Dermis microvascular lymphatic vessel endothelial cell (primary cell): ENCODE measurements around the gene CPD. TPM values are rescaled to one million over a fixed set of nuclear protein-coding genes. Genes with fewer than 3 reads are reported as not detected.
"Not testable (repeated sequence)": the region's sequence is repeated elsewhere in the genome, so short reads cannot be mapped to it uniquely, and the experiment has no call there.

Experiments used
- DNase-seq, 2 donors: peaks; one replicate each; pipeline versions ENCODE4 v3.0.0 to v3.0.0-alpha.2; 2010; ENCODE audit warnings: low read depth in 2 of 2
- total RNA-seq: library from RNA; depleted of rRNA; stranded (reverse); fragments of >200 nt; gene quantifications from 2 replicates; pipeline ENCODE4 v1.2.1, GENCODE V29; 2014

CPD gene
- total RNA-seq, result 160 and 164 TPM in 2 replicates

DNA sequence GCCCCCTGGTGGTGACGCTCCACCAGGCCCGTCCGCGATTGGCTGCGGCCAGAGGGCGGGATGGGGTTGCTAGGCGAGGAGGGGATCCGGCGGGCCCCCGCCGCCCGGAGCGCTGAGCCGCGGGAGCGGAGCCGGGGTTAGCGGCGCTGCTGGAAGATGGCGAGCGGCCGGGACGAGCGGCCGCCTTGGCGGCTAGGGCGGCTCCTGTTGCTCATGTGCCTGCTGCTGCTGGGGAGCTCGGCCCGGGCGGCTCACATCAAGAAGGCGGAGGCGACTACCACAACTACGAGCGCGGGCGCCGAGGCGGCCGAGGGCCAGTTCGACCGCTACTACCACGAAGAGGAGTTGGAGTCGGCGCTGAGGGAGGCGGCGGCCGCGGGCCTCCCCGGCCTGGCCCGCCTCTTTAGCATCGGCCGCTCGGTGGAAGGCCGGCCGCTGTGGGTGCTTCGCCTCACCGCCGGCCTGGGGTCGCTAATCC, at the start of gene CPD:
CPD (plus strand) TSS at position 103 of the 478 bp plus-strand sequence; CDS start at position 157, 54 bp downstream.
- peak; percentile 81 to 94 for DNase-seq

DNA sequence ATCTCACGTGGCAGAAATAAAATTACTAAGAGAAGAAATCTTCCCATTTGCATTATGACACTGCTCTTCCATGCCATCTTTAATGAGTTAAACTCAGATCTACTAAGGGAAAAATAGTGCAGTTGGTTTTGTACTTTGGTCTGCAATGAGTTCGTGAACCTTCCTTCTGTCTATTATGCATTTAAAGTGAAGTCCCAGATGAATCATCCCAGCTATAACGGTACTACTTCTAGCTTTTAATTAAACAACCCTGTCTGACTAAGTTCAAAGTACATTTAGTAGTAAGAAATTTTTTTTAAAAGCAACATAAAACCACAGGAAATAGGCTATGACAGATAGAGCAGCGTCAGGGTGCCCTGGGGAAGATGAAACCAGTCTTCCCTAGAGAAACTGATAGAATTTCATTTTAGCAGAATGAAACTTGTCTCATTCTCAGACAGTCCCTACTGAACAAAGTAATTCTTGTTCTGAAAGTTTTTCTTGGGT, 46.6 kb upstream of the CPD start:
- DNase-seq, result peak in 1 of 2 donors; percentile 5

DNA sequence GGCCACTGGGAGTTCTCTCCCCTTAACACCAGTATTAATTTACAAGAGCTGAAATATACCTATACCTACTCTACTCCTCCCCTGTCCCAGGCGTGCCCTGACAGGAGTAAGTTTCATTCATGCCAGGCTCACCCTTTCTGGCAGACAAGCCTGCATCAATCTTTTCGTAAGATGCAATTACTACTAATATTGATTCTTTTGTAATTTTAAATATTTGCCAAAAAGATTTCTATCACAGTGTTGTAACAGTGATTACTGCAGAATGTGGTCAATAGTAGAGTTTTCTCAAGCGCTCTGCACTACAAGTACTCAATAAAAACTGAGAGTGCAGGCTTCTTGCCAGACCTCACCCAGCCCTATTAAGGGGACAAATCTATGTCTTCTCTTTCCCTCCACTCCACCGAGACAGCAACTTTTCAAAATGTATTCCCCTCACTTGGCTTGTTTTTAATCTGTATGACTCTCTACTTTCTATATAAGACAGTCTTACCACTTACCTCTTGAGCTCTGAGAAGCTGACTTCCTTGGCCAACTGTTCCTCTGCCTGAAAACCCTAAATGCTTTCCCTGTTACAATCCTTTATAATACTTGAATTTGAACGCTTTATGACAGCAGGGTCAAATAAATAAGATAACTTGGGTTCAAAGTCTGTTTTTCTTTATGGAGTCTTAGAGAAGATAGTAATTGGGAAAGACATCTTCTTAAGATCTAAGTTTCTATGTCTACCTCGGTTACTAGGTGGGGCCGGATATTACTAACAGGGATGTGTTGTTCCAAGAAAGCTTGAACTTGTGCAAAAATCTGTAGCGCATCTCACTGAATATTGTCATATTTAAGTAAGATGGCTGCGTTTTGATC, 45.0 kb upstream of the CPD start, which contains the start of gene TMIGD1:
TMIGD1 (minus strand) TSS at position 555 of the 858 bp plus-strand sequence. CDS start 1,924 bp downstream, outside the sequence.
- DNase-seq, result no peak

- DNase-seq, result no peak
Measured at GRCh38 chr17:30334421-30334820, 44.3 kb upstream of the CPD start.

DNA sequence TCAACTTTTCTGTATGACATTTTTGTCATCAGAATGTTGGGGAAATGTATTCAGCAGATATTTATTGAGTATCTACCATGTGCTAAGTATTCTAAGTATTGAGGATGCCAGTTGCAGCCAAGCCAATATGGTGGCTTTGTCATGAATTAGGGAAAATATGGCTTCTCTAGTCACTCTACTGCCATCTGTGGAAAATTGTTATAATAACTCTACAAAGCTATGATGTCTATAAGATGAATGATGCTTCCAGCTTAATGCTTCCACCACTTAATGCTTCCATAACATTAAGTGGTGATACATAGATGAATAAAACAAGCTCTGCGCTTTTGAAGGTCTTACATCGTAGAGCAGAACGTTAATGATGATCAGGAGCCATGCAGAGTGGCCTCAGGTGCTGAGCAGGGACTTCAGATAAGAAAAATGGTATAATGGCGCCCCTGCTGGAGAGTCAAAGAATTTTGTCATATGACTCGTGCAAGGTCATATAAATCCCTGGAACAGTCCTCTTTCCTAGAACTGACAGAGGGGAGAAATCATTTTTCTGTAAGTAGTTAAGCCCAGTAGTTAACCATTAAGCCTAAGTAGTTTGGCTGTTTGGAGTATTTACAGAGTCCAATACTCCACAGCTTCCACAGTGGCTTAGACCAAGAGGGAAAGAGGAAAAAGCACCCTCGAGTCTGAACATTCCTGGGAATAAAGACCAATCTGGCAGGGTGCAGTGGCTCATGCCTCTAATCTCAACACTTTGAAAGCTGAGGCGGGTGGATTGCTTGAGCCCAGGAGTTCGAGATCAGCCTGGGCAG, 42.2 kb upstream of the CPD start:
- peak; percentile 55 to 74 for DNase-seq

GRCh38 chr17:30337393-30337999, 41.2 kb upstream of the CPD start:
- DNase-seq, result peak in 1 of 2 donors; percentile 48

DNA sequence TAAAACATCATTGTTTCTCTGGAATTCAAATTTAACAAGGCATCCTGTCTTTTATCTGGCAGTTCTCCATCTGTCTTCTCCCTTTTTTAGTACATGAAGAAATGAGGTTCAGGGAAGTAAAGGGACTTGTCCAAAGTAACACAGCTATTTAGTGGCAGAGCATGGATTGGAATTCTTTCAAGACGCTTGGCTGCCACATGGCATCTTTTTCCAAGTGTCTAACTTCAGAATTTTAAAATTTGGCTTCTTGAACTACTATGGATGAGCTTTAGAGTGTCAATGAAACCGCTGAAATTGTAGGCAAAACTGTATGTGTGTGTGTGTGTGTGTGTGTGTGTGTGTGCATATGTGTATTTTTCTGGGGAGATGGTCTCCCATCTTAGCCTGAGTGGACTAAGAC, 39.6 kb upstream of the CPD start:
- no peak for DNase-seq

DNA sequence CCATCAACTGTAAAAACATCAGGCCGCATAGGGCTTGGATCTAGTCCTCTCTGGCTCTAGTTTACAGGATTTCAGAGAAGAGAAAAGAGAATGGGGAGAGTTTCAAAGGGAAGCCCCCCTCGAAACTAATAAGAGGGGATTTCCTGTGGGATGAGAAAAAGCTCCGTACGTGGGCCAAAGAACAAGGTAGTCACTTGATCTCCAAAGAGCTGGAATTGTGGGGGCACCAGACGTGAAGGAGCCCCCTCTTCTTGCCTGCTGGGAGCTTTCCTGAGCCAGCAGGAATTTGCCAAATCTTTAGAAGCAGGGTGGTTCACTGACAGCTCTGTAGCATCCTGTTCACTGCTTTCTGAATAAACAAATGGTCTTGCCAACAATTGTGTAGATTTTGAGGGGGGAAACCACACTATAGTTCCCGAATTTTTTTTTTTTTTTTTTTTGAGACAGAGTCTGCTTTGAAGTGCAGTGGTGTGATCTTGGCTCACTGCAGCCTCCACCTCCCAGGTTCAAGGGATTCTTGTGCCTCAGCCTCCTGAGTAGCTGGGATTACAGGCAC, 37.8 kb upstream of the CPD start:
- DNase-seq, result peak; percentile 48 to 77

DNA sequence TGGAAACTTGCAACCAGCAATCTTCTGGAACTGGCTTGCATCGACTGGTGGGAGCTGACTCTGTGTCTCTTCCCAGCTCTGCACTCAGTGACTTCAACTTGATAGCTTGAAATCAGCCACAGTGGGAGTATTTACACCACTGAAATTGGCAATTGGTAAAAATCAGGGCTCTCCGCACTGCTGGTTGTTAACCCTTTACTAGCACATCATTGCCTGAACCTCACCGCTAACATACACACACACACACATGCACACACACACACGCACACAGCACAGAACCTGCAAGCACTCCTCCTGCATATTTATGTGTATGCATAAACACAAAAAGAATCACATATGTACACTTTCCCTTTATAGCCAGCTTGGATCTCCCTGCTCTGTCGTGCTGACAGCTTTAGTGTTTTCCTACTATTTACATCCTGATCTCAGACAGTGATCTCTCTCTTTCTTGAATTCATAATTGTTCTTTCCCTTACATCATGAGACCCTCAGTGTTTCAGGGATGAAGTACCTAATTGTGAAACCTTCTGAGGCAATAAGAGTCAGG, 37.0 kb upstream of the CPD start:
- DNase-seq, result peak in 1 of 2 donors; percentile 4

- DNase-seq, result not testable (repeated sequence)
Measured at GRCh38 chr17:30343244-30343643, 35.5 kb upstream of the CPD start.

DNA sequence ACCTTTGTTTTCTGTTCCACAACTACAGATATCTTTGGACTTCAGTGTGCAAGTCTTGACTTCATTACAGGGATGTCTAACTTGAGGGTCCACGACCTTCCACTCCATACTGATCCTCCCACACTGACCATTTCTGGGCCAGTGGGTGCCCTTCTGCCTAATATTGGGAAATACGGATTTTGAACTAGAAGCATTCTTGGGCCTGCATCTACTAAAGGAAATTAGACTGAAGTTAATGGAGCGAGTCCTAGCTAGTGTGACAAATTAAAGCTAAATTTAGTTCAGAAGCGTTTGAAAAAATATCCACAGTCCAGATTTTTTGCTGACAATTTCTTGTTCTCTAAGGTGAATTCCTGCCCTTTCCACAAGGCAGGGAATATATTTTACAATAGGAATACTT, 34.9 kb upstream of the CPD start:
- no peak for DNase-seq

GRCh38 chr17:30344283-30345088, 34.2 kb upstream of the CPD start:
- peak; percentile 80 to 90 for DNase-seq

GRCh38 chr17:30345089-30345433, 33.7 kb upstream of the CPD start:
- DNase-seq, result no peak

- DNase-seq, result no peak
Measured at GRCh38 chr17:30345527-30346075, 33.1 kb upstream of the CPD start.

DNA sequence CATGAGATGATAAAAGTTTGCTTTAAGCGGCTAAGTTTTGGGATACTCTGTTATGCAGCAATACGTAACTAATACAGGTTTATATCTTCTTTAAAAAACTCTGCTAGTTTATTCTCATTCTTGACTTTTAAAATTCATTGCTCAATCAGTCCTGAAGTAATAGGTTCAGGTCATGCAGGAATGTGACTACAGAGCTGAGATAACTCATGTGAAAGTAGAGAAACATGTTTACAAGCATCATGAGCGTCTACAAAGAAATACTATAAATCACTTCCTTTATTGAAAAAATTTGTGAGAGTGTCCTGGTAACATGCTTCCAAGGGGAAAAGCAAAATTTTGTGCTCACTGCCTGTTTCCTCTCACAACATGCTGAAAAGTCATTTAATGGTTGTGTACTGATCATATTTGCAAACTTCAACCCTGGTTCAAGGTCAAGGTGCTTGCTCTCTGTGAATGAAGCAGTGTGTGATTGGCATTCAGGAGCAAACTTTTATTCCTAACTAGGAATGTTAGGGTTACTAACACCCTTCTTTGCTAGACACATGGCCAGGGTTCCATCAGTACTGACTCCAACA, 32.4 kb upstream of the CPD start:
- no peak for DNase-seq

- no peak for DNase-seq
Measured at GRCh38 chr17:30347488-30347887, 31.2 kb upstream of the CPD start.

DNA sequence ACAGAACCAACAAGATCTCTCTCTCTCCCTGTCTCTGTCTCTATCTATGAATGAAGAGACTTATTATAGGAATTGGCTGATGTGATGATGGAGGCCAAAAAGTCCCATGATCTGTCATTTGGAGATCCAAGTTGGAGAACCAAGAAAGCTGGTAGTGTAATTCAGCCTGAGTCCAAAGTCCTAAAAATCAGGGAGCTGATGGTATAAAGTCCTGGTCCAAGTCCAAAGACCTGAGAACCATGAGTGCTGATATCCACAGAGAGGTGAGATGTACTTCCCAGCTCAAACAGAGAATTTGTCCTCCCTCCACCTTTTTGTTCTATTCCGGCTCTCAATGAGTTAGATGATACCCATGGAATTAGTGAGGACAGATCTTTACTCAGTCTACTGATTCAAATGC, 29.5 kb upstream of the CPD start:
- no peak for DNase-seq

- DNase-seq, result not testable (repeated sequence)
Measured at GRCh38 chr17:30351263-30351662, 27.5 kb upstream of the CPD start.

- DNase-seq, result no peak
Measured at GRCh38 chr17:30351735-30352134, 27.0 kb upstream of the CPD start.
